Right lobe of liver (tissue), 4 donors: ENCODE results near the gene DHRS4.
"Not testable (repeated sequence)": the region's sequence is repeated elsewhere in the genome, so short reads cannot be mapped to it uniquely, and the experiment has no call there.

ENCODE experiments used
- CTCF ChIP-seq, 4 donors: fragments of 200-600 bp in 3 of 4; fragments of 450-650 bp in 1 of 4; IDR thresholded peaks; one replicate each; pipeline versions ENCODE4 v1.5.1 to v1.8.0; 2016 to 2022; ENCODE audit warnings: antibody characterized with exemption in 4 of 4, mild to moderate bottlenecking in 2 of 4
- POLR2A ChIP-seq: fragments of 450-650 bp; IDR thresholded peaks from one replicate; pipeline ENCODE4 v1.6.1; 2017; ENCODE audit warnings: antibody characterized with exemption, mild to moderate bottlenecking
- donor health status: DM: no; HTN: no; CAD: no.
- donor health status: DM: no; HTN: no; CAD: no.
- donor health status: DM: no; HTN: yes; CAD: no.

GRCh38 chr14:23957913-23958569 is 4.5 kb downstream of the DHRS4 start:
- TF ChIP-seq CTCF (IDR thresholded peaks at IDR 0.05); POLR2A: not testable (repeated sequence)
